IMR-90 (cell line): ENCODE data around the gene GLI1. TPM values are rescaled to one million over a fixed set of nuclear protein-coding genes. Genes with fewer than 3 reads are reported as not detected.
A peak's percentile ranks its signal among the peaks of the same experiment; 100 is the strongest.

Experiments used
- ATAC-seq: fragments of 200-7000 bp; cut with Tn5 transposase; 2 replicates; pipeline ENCODE4 v1.9.1; 2020; ENCODE audit warnings: low read depth, mild to moderate bottlenecking, moderate library complexity
- BruUV-seq: library from RNA; stranded (reverse); fragments of 400-500 nt; replicated peaks from 2 replicates; lab custom pipeline; 2021; lab: Mats Ljungman, UMichigan
- CTCF ChIA-PET: fragments of 300-600 bp; formaldehyde crosslinking; extraction: SDS; loops from one replicate; lab custom pipeline; 2021; ENCODE audit warnings: antibody characterized with exemption; lab: Yijun Ruan, JAX
- POLR2A ChIA-PET: fragments of 300-600 bp; sonication (Branson Sonifier 250); formaldehyde crosslinking; loops from one replicate; lab custom pipeline; 2022; ENCODE audit warnings: antibody characterized with exemption; ENCODE audit not compliant: unreplicated experiment; lab: Charles Lee
- DNase-seq: peaks from one replicate; pipeline ENCODE4 v3.0.0; 2013
- H2AFZ ChIP-seq: replicated peaks from 2 replicates; pipeline ENCODE3; 2013; ENCODE audit warnings: low read length, mild to moderate bottlenecking; ENCODE audit not compliant: poor library complexity
- H2AK5ac ChIP-seq: 2 replicates; pipeline ENCODE4 v1.6.1; 2013; ENCODE audit warnings: low read depth, low read length, inconsistent platforms
- H2AK9ac ChIP-seq: replicated peaks from 2 replicates; pipeline ENCODE3; 2013; ENCODE audit warnings: mild to moderate bottlenecking, low read depth, low read length, moderate library complexity; ENCODE audit not compliant: poor library complexity
- H2BK120ac ChIP-seq: 2 replicates; pipeline ENCODE4 v1.6.1; 2013; ENCODE audit warnings: low read depth, low read length, inconsistent platforms
- H2BK15ac ChIP-seq: 3 replicates; pipeline ENCODE4 v1.6.1; 2013; ENCODE audit warnings: low read depth, low read length, inconsistent platforms
- H2BK20ac ChIP-seq: 2 replicates; pipeline ENCODE4 v1.6.1; 2013; ENCODE audit warnings: low read depth, mild to moderate bottlenecking, inconsistent platforms, low read length, moderate library complexity
- H2BK5ac ChIP-seq: 2 replicates; pipeline ENCODE4 v1.6.1; 2013; ENCODE audit warnings: mild to moderate bottlenecking, low read depth, low read length, inconsistent platforms; ENCODE audit not compliant: poor library complexity, severe bottlenecking
- H3K14ac ChIP-seq: replicated peaks from 2 replicates; pipeline ENCODE4 v1.6.1; 2013; ENCODE audit warnings: low read depth, low read length, inconsistent platforms
- H3K18ac ChIP-seq: 2 replicates; pipeline ENCODE4 v1.6.1; 2013; ENCODE audit warnings: low read depth, low read length, control low read depth
- H3K23ac ChIP-seq: 2 replicates; pipeline ENCODE4 v1.6.1; 2013; ENCODE audit warnings: low read depth, low read length, inconsistent platforms
- H3K27ac ChIP-seq: 2 replicates; pipeline ENCODE4 v1.5.1; 2013; ENCODE audit warnings: mild to moderate bottlenecking, control low read depth, low read length; ENCODE audit not compliant: insufficient read depth
- H3K27me3 ChIP-seq: 2 replicates; pipeline ENCODE4 v1.6.1; 2013; ENCODE audit warnings: low read length; ENCODE audit not compliant: control insufficient read depth, insufficient read depth
- H3K36me3 ChIP-seq: 2 replicates; pipeline ENCODE4 v1.6.1; 2013; ENCODE audit warnings: low read length, mixed read lengths; ENCODE audit not compliant: control insufficient read depth, insufficient read depth
- H3K4ac ChIP-seq: 2 replicates; pipeline ENCODE4 v1.6.1; 2013; ENCODE audit warnings: low read depth, low read length, inconsistent platforms
- H3K4me1 ChIP-seq: 2 replicates; pipeline ENCODE4 v1.6.1; 2013; ENCODE audit warnings: low read length, mixed read lengths; ENCODE audit not compliant: control insufficient read depth, insufficient read depth
- H3K4me2 ChIP-seq: 2 replicates; pipeline ENCODE4 v1.6.1; 2013; ENCODE audit warnings: low read depth, mild to moderate bottlenecking, control low read depth, low read length, moderate library complexity
- H3K4me3 ChIP-seq: 2 replicates; pipeline ENCODE4 v1.5.1; 2013; ENCODE audit warnings: low read depth, mild to moderate bottlenecking, control low read depth, low read length, moderate library complexity; ENCODE audit not compliant: insufficient read depth
- H3K56ac ChIP-seq: 2 replicates; pipeline ENCODE4 v1.6.1; 2013; ENCODE audit warnings: low read length, inconsistent platforms; ENCODE audit not compliant: insufficient read depth; ENCODE audit errors: extremely low read depth
- H3K79me1 ChIP-seq, 2 experiments: 2 replicates each; pipeline ENCODE4 v1.6.1; 2013; ENCODE audit warnings: low read length in 2 of 2, inconsistent platforms in 1 of 2, low read depth in 1 of 2
- H3K9ac ChIP-seq: 2 replicates; pipeline ENCODE4 v1.6.1; 2013; ENCODE audit warnings: low read depth, low read length, control low read depth
- H3K9me1 ChIP-seq: 2 replicates; pipeline ENCODE4 v1.6.1; 2013; ENCODE audit warnings: low read length, inconsistent platforms; ENCODE audit not compliant: insufficient read depth
- H3K9me3 ChIP-seq: 2 replicates; pipeline ENCODE4 v1.6.1; 2013; ENCODE audit warnings: low read length; ENCODE audit not compliant: control insufficient read depth, insufficient read depth
- H4K20me1 ChIP-seq: 2 replicates; pipeline ENCODE4 v1.6.1; 2013; ENCODE audit warnings: low read length, inconsistent platforms; ENCODE audit not compliant: insufficient read depth
- H4K5ac ChIP-seq: 2 replicates; pipeline ENCODE4 v1.6.1; 2013; ENCODE audit warnings: mild to moderate bottlenecking, low read depth, low read length, control low read depth
- H4K8ac ChIP-seq, 2 experiments: 2 replicates each; pipeline ENCODE4 v1.6.1; 2013; ENCODE audit warnings: low read depth in 2 of 2, low read length in 2 of 2, control low read depth in 1 of 2, inconsistent platforms in 1 of 2
- H4K91ac ChIP-seq: 2 replicates; pipeline ENCODE4 v1.6.1; 2013; ENCODE audit warnings: low read depth, low read length, inconsistent platforms; ENCODE audit not compliant: insufficient read depth
- BHLHE40 ChIP-seq: fragments of 150-350 bp; IDR thresholded peaks from 2 replicates; pipeline ENCODE4 v1.6.1; 2016; ENCODE audit warnings: mild to moderate bottlenecking, low read depth, low read length
- CEBPB ChIP-seq: IDR thresholded peaks from 2 replicates; pipeline ENCODE4 v1.6.1; 2012; ENCODE audit warnings: low read depth, low read length, improper control_type of control experiment
- CHD1 ChIP-seq: IDR thresholded peaks from 2 replicates; pipeline ENCODE4 v1.6.1; 2012; ENCODE audit warnings: low read depth, low read length, improper control_type of control experiment
- FOS ChIP-seq: fragments of 150-350 bp; IDR thresholded peaks from 2 replicates; pipeline ENCODE4 v1.6.1; 2016; ENCODE audit warnings: low read depth, low read length
- MAZ ChIP-seq: IDR thresholded peaks from 2 replicates; pipeline ENCODE4 v1.6.1; 2012; ENCODE audit warnings: low read depth, mild to moderate bottlenecking, low read length, improper control_type of control experiment, moderate library complexity, borderline replicate concordance
- RCOR1 ChIP-seq: IDR thresholded peaks from 2 replicates; pipeline ENCODE4 v1.6.1; 2012; ENCODE audit warnings: mild to moderate bottlenecking, low read length, improper control_type of control experiment; ENCODE audit not compliant: insufficient replicate concordance
- RFX5 ChIP-seq: IDR thresholded peaks from 2 replicates; pipeline ENCODE4 v1.8.0; 2012; ENCODE audit warnings: low read depth, mild to moderate bottlenecking, low read length, moderate library complexity
- SMC3 ChIP-seq: fragments of 150-350 bp; IDR thresholded peaks from 2 replicates; pipeline ENCODE4 v1.6.1; 2016; ENCODE audit warnings: low read depth, mild to moderate bottlenecking, antibody characterized with exemption, low read length, moderate library complexity
- WGBS, 2 experiments: methylation state at CpG; one replicate each; pipeline versions ENCODE4 v1.1.5 to v1.1.7; 2013; ENCODE audit warnings: missing lambda C conversion rate in 2 of 2; ENCODE audit not compliant: insufficient read length in 1 of 2; ENCODE audit errors: extremely low coverage in 2 of 2; 5-methylcytosine and 5-hydroxymethylcytosine counted together
- dilution Hi-C: fragments of 300-500 bp; cut with HindIII; formaldehyde crosslinking; loops from one replicate; pipeline ENCODE4 v1.14.3; 2018; ENCODE audit warnings: low sequenced_read_pairs; ENCODE audit not compliant: unreplicated experiment
- in situ Hi-C: fragments of 300-500 bp; cut with MboI; formaldehyde crosslinking; loops from 3 replicates; pipeline ENCODE4 v1.14.3; 2019; ENCODE audit warnings: low sequenced_read_pairs, inconsistent platforms, mixed read lengths
- intact Hi-C: fragments of 100-400 bp; cut with micrococcal nuclease; formaldehyde crosslinking; loops from 2 replicates; pipeline ENCODE4 v1.10.0; 2022
- polyA plus RNA-seq, 3 experiments: library from polyadenylated mRNA; depleted of rRNA; stranded (reverse); fragments of >200 nt; gene quantifications; 2 replicates each; pipeline ENCODE4 v1.2.3, GENCODE V29; 2012; ENCODE audit warnings: low replicate concordance in 1 of 3
- total RNA-seq: library from RNA; depleted of rRNA; stranded (reverse); fragments of >200 nt; gene quantifications from 2 replicates; pipeline ENCODE4 v1.2.3, GENCODE V29; 2012
- TF ChIP-seq, protein P1 (sequence below): fragments of 150-350 bp; IDR thresholded peaks from 2 replicates; pipeline ENCODE4 v1.6.1; 2017; ENCODE audit warnings: mild to moderate bottlenecking, antibody characterized with exemption, low read length, low read depth
- TF ChIP-seq, protein P2 (sequence below): conservative IDR thresholded peaks from 2 replicates; pipeline ENCODE4 v1.5.1; 2012; ENCODE audit warnings: mild to moderate bottlenecking, low read depth, low read length, improper control_type of control experiment

GLI1 gene
- total and polyA plus RNA-seq, 2 of the 4 experiments (the other 2 are of a cell fraction) = 1.3 to 3.8 TPM

DNA sequence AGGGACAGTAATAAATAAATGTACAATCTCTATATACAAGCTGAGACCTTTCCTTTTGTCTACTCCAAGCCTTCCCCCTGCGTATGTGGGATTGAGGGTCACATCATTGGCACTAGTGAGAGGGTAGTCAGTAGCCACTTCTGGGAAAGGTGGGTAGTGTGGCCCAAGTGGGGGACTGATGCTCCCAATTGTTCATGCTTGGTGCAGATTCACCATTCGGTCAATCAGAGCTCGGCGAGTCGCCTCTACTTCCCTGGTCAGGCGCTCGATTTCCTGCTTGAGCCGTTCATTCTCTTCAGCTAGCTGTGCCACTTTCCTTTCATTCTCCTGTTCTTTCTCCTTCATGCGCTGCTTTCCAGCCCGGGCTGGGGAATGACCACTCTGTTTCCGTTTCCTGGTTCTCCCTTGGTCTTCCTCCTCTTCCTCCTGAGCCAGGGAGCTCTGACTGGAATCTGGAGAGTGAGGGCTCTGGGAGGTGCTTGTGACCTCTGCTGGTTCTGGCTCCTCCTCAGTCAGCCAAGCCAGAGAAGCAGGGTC is 57.1 kb downstream of the GLI1 start:
- Histone ChIP-seq H3K27me3 (no peaks in the 10 kb centered on the region), H3K9ac (no peak overlapping the region), H3K4me2 (no peak overlapping the region), H2AFZ (peak overlapping the region; percentile 52), H4K8ac (no peak overlapping the region), H2BK20ac (no peak overlapping the region), H3K14ac (no peak overlapping the region), H3K4me1 (peaks cover 7% of the 10 kb centered on the region), H2AK5ac (no peak overlapping the region), H2AK9ac (no peak overlapping the region), H3K56ac (no peak overlapping the region), H3K4ac (no peak overlapping the region), H4K20me1 (peaks cover 79% of the 10 kb centered on the region), H2BK15ac (no peak overlapping the region), H3K23ac (no peak overlapping the region), H3K18ac (no peak overlapping the region), H3K9me3 (no peaks in the 10 kb centered on the region), H3K36me3 (peaks cover 59% of the 10 kb centered on the region), H2BK120ac (no peak overlapping the region), H3K27ac (peak overlapping the region; percentile 15; the same call in 1 of the 2 replicates), H3K9me1 (peaks cover 3% of the 10 kb centered on the region; the same call in 1 of the 2 replicates), H3K79me1 (peaks cover 18 to 75% of the 10 kb centered on the region in 2 experiments), H4K5ac (no peak overlapping the region), H4K91ac (no peak overlapping the region), H3K4me3 (no peak overlapping the region), H2BK5ac (no peak overlapping the region)
- ChIA-PET CTCF (no interaction called here), POLR2A (no interaction called here)
- no peak for DNase-seq
- dilution Hi-C loops = no loop called here
- intact Hi-C loops = no loop called here
- BruUV-seq = no TSS peak
- TF ChIP-seq CEBPB (no peak), RCOR1 (no peak), FOS (no peak), SMC3 (no peak), RFX5 (no peak), MAZ (no peak), CHD1 (no peak), BHLHE40 (no peak)
- TF ChIP-seq, protein P1, sequence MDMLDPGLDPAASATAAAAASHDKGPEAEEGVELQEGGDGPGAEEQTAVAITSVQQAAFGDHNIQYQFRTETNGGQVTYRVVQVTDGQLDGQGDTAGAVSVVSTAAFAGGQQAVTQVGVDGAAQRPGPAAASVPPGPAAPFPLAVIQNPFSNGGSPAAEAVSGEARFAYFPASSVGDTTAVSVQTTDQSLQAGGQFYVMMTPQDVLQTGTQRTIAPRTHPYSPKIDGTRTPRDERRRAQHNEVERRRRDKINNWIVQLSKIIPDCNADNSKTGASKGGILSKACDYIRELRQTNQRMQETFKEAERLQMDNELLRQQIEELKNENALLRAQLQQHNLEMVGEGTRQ = no peak
- TF ChIP-seq, protein P2, sequence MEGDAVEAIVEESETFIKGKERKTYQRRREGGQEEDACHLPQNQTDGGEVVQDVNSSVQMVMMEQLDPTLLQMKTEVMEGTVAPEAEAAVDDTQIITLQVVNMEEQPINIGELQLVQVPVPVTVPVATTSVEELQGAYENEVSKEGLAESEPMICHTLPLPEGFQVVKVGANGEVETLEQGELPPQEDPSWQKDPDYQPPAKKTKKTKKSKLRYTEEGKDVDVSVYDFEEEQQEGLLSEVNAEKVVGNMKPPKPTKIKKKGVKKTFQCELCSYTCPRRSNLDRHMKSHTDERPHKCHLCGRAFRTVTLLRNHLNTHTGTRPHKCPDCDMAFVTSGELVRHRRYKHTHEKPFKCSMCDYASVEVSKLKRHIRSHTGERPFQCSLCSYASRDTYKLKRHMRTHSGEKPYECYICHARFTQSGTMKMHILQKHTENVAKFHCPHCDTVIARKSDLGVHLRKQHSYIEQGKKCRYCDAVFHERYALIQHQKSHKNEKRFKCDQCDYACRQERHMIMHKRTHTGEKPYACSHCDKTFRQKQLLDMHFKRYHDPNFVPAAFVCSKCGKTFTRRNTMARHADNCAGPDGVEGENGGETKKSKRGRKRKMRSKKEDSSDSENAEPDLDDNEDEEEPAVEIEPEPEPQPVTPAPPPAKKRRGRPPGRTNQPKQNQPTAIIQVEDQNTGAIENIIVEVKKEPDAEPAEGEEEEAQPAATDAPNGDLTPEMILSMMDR = no peak
- in situ Hi-C loops = no loop called here
- WGBS, 2 experiments = 100% methylated on average over 3 of the region's 11 CpGs; no CpG with 5 or more reads in 1 of the 2 experiments
- ATAC-seq = no peak
